IPS DF 19.7 (cell line): ENCODE results near the gene SPRED1.

ENCODE experiments used
- DNase-seq: peaks from one replicate; pipeline ENCODE4 v3.0.0-alpha.2; 2013; ENCODE audit warnings: low read depth, low spot score

Gene SPRED1

GRCh38 chr15:38281031-38281430, 28.4 kb downstream of the SPRED1 start:
- no peak for DNase-seq

GRCh38 chr15:38283010-38283409, 30.4 kb downstream of the SPRED1 start:
- no peak for DNase-seq

GRCh38 chr15:38285456-38285855, 32.8 kb downstream of the SPRED1 start:
- DNase-seq: no peak

GRCh38 chr15:38294126-38294525, 41.5 kb downstream of the SPRED1 start:
- DNase-seq: no peak

GRCh38 chr15:38297623-38298388, 45.2 kb downstream of the SPRED1 start:
- no peak for DNase-seq

GRCh38 chr15:38299216-38299615, 46.6 kb downstream of the SPRED1 start:
- no peak for DNase-seq

GRCh38 chr15:38300395-38300794, 47.8 kb downstream of the SPRED1 start:
- no peak for DNase-seq

- no peak for DNase-seq
Measured at GRCh38 chr15:38304481-38304880, 51.8 kb downstream of the SPRED1 start.

GRCh38 chr15:38307251-38307650, 54.6 kb downstream of the SPRED1 start:
- no peak for DNase-seq

GRCh38 chr15:38307861-38308641, 55.4 kb downstream of the SPRED1 start:
- DNase-seq: no peak

GRCh38 chr15:38308797-38309196, 56.2 kb downstream of the SPRED1 start:
- DNase-seq: no peak

GRCh38 chr15:38312190-38312589, 59.6 kb downstream of the SPRED1 start:
- DNase-seq: no peak

- DNase-seq: no peak
Measured at GRCh38 chr15:38316311-38316710, 63.7 kb downstream of the SPRED1 start.

GRCh38 chr15:38320181-38320580, 67.5 kb downstream of the SPRED1 start:
- no peak for DNase-seq

- DNase-seq: no peak
Measured at GRCh38 chr15:38320866-38321265, 68.2 kb downstream of the SPRED1 start.

GRCh38 chr15:38323895-38324294, 71.3 kb downstream of the SPRED1 start:
- no peak for DNase-seq

GRCh38 chr15:38324939-38325647, 72.5 kb downstream of the SPRED1 start:
- no peak for DNase-seq

- DNase-seq: no peak
Measured at GRCh38 chr15:38325648-38325990, 73.0 kb downstream of the SPRED1 start.

GRCh38 chr15:38332711-38333110, 80.1 kb downstream of the SPRED1 start:
- DNase-seq: no peak

- no peak for DNase-seq
Measured at GRCh38 chr15:38335116-38335515, 82.5 kb downstream of the SPRED1 start.

- no peak for DNase-seq
Measured at GRCh38 chr15:38344351-38344750, 91.7 kb downstream of the SPRED1 start.

- DNase-seq: no peak
Measured at GRCh38 chr15:38349251-38349650, 96.6 kb downstream of the SPRED1 start.

GRCh38 chr15:38351466-38351865, 98.8 kb downstream of the SPRED1 start:
- no peak for DNase-seq
